DOHH2 (cell line): Measurements from ENCODE around the gene ACTL10.

Experiments
- CTCF ChIP-seq: fragments of 200-600 bp; sonication (generic); IDR thresholded peaks from one replicate; pipeline ENCODE4 v1.5.1; 2014; ENCODE audit warnings: antibody characterized with exemption, mild to moderate bottlenecking, low read depth, low read length; ENCODE audit not compliant: poor library complexity, severe bottlenecking
- EZH2phosphoT487 ChIP-seq: fragments of 200-600 bp; sonication (generic); IDR thresholded peaks from 2 replicates; pipeline ENCODE4 v1.6.1; 2017; ENCODE audit warnings: borderline replicate concordance, mild to moderate bottlenecking, antibody characterized with exemption, low read length, moderate library complexity, mixed read lengths

- TF ChIP-seq CTCF (no peak), EZH2phosphoT487 (no peak)
Measured at GRCh38 chr20:33669873-33670640, 3.3 kb downstream of the ACTL10 start.
